ENCODE measurements around the gene WDR88. TPM values are rescaled to one million over a fixed set of nuclear protein-coding genes. Genes with fewer than 3 reads are reported as not detected.
A peak's percentile ranks its signal among the peaks of the same experiment; 100 is the strongest.
"Not testable (repeated sequence)": the region's sequence is repeated elsewhere in the genome, so short reads cannot be mapped to it uniquely, and the experiment has no call there.

Gene WDR88
- total RNA-seq, 1 experiment from 2014 or later, result not detected

DNA sequence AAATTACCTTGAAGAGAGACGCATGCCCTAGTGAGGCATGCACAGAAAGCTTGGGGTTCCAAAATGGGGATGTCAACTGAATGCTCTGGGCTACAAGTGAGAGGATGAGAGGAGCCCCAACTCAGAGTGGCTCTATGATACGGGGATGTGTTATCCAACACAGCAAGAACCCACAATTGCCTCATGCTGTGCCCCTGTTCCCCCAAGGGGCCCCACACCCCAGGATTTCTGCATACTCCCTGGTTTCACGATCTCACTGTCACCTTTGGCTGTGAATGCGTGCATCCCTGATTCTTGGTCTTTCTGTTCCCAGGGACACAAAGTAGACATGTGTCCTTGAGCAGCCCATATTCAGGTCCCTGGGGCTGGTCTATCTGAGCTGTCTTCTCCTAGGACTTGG, 29.3 kb downstream of the WDR88 start:
- in situ Hi-C loops (cut with HindIII; ENCODE audit: low sequenced_read_pairs), result loop anchor here (10.0 kb wide), 1 partner anchor 254 kb away; no protein-coding TSS in a partner anchor
- no peak for DNase-seq (ENCODE audit: low spot score)

DNA sequence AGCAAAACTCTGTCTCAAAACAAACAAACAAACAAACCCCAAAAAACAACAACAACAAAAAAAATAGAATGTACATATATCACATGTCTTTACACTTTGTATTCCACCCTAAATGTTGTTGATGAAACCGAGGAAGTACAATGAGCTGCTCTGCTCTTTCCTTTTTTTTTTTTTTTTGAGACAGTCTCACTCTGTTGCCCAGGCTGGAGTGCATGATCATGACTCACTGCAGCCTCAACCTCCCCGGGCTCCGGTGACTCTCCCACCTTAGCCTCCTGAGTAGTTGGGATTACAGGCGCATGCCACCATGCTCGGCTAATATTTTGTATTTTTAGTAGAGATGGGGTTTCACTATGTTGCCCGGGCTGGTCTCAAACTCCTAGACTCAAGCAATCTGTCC, 31.6 kb downstream of the WDR88 start:
- in situ Hi-C loops (cut with HindIII; ENCODE audit: low sequenced_read_pairs), result loop anchor here (10.0 kb wide), 1 partner anchor 251 kb away; no protein-coding TSS in a partner anchor

DNA sequence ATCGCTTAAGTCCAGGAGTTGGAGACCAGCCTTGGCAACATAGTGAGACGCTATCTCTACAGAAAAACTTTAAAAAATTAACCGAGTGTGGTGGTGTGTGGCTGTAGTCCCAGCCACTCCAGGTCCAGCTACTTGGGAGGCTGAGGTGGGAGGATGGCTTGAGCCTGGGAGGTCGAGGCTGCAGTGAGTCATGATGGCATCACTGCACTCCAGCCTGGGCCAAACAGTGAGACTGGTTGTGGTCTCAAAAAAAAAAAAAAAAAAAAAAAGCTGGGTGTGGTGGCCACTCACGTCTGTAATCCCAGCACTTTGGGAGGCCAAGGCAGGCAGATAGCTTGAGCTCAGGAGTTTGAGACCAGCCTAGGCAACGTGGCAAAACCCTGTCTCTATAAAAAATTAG, 34.1 kb downstream of the WDR88 start:
- DNase-seq (ENCODE audit: low spot score), result not testable (repeated sequence)
- in situ Hi-C loops (cut with HindIII; ENCODE audit: low sequenced_read_pairs), result loop anchor here (10.0 kb wide), 1 partner anchor 249 kb away; no protein-coding TSS in a partner anchor

More for the DNA sequence above, 31.6 kb downstream of the WDR88 start:
- DNase-seq (ENCODE audit: low spot score), result no peak

DNA sequence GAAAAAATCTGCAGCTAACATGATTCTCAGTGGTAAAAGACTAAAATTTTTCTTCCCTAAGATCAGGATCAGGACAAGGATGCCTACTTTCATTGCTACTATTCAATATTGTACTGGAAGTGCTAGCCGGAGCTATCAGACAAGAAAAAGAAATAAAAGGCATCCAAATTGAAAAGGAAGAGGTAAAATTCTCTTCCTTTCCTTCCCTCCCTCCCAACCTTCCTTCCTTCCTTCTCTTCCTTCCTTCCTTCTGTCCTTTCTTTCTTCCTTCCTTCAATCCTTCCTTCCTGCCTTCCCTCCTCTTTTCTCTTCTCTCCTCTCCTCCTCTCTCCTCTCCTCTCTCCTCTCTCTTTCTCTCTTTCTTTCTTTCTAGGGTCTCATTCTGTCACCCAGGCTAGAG, 35.5 kb downstream of the WDR88 start:
- in situ Hi-C loops (cut with HindIII; ENCODE audit: low sequenced_read_pairs), result loop anchor here (10.0 kb wide), 1 partner anchor 247 kb away; no protein-coding TSS in a partner anchor

DNA sequence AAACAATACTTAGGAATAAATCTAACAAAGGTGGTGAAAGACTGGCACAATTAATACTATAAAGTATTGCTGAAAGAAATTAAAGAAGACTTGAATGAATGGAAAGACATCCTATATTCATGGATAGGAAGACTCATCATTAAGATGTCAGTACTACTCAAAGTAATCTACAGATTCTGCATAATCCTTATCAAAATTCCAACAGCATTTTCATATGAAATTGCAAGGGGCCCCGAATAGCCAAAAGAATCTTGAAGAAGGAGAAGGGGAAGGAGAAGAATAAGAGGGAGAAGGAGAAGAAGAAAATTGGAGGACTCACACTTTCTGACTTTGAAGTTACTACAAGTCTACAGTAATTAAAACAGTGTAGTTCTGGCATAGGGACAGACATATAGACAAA, 36.6 kb downstream of the WDR88 start:
- in situ Hi-C loops (cut with HindIII; ENCODE audit: low sequenced_read_pairs), result loop anchor here (10.0 kb wide), 1 partner anchor 246 kb away; no protein-coding TSS in a partner anchor
- DNase-seq (ENCODE audit: low spot score), result no peak

More for the DNA sequence above, 35.5 kb downstream of the WDR88 start:
- no peak for DNase-seq (ENCODE audit: low spot score)

DNA sequence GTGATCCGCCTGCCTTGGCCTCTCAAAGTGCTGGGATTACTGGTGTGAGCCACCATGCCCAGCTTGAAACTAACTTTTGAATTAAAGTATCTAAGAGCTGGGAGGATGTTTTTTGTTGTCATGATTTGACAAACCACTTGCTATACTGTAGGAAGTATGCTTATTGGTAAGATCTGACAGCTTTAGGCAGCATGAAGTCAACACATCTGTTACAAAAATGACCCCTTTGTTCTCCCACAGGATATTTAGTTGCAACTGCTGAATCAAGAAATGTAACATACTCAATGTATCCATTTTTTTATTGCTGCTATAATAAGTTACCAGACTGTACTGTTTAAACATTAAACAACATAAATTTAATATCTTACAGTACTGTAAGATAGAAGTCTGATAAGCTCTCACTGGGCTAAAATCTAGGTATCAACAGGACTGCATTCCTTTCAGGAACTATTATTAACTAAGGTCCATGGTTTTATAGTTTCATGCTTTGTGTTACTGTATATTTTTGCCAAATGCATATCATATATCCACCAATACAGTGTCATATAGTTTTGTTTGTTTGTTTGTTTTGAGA, 39.4 kb downstream of the WDR88 start:
- in situ Hi-C loops (cut with HindIII; ENCODE audit: low sequenced_read_pairs), result no loop called here
- no peak for DNase-seq (ENCODE audit: low spot score)

DNA sequence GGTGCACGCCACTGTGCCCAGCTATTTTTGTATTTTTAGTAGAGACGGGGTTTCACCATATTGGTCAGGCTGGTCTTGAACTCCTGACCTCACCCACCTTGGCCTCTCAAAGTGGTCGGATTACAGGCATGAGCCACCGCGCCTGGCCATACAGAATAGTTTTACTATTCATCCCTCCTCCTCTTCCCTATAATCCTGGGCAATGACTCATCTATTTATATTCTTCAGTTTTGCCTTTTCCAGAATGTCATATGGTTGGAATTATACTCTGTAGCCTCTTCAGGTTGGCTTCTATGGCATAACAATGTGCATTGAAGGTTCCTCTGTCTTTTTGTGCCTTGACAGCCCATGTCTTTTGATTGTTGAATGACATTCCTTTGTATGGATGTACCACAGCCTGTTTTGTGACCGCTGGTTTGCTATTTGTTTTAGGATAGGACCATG, 40.0 kb downstream of the WDR88 start:
- in situ Hi-C loops (cut with HindIII; ENCODE audit: low sequenced_read_pairs), result no loop called here
- DNase-seq (ENCODE audit: low spot score), result no peak

DNA sequence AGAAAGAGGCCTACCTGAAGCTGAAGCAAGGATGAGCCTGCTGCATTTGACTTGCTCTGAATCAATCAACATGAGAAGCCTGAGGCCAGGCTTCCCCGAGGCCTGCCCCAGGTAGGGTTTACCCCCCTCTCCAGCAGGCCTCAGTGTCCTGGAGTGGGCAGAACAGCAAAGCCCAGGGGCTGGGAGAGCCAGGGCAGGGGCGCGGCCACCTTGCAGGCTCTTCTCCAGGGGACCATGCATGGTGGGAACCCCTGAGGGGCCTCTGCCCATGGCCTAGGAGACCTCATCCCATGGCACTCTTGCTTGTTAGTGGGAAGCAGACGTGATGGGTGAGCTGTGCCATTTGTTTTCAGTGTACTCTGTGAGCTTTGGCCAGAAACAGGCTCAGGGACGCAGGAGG, 42.3 kb downstream of the WDR88 start:
- DNase-seq (ENCODE audit: low spot score), result no peak
- in situ Hi-C loops (cut with HindIII; ENCODE audit: low sequenced_read_pairs), result no loop called here

DNA sequence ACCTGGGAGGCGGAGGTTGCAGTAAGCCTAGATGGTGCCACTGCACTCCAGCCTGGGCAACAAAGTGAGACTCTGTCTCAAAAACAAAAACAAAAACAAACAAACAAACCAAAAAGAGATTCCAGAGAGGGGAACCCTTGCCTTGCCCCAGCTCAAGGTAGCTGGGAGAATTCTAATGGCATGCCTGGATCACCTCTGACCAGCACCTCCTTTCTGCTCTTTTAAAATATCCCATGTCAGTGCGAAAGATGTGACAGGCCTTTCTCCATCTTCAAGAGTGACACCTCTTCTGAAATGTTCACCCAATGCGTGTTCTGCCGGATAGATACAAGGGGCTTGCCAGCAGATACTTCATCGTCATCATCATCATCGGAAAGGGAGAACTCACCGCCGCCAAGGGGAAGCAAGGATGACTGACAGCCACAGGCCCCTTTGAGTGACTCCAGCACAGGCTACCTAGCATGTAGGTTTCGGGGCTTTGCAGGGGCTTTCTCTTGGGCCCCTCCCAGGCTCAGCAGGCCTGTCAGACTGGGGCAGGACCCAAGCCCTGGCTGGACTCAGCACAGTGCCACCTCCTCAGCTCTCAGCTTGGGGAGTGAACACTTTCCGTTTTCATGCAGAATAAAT, 43.4 kb downstream of the WDR88 start:
- DNase-seq (ENCODE audit: low spot score), result no peak
- in situ Hi-C loops (cut with HindIII; ENCODE audit: low sequenced_read_pairs), result no loop called here

DNA sequence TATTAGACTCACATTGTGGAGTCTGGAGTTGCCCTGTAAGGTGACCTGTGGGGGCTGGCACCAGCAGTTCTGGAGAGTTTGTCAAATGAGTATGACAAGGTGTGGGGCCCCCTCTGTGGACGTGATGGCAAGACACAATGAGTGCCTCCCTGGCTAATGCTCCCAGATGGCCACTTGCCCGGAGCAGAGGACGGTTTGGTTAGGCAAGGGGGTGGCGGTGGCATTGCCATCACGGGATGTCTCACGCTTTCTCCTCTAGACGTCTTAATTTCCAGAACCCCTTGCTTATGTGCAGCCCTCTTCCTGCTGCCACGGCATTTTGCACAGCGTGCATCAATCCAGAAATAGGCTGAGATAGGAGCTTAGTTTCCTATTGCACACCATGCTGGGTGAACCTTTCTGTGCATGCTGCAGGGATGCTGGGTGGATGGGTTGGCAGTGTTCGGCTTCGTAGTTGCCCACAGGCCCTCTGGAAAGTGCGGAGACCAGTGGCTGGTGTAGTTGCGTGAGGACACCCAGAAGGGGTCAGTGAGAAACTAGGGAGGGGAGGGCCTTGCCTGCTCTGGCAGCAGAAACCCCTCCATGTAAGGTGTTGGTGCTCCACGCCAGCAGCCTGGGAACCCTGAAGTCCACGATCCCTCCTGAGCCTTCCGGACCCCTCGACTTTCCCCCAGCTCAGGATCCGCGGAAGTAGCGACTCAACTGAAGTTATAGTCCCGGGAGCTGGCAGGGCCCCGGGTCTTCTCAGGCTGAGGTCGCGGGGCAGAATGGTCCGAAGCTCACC, 44.2 kb downstream of the WDR88 start:
- in situ Hi-C loops (cut with HindIII; ENCODE audit: low sequenced_read_pairs), result no loop called here
- DNase-seq (ENCODE audit: low spot score), result no peak

DNA sequence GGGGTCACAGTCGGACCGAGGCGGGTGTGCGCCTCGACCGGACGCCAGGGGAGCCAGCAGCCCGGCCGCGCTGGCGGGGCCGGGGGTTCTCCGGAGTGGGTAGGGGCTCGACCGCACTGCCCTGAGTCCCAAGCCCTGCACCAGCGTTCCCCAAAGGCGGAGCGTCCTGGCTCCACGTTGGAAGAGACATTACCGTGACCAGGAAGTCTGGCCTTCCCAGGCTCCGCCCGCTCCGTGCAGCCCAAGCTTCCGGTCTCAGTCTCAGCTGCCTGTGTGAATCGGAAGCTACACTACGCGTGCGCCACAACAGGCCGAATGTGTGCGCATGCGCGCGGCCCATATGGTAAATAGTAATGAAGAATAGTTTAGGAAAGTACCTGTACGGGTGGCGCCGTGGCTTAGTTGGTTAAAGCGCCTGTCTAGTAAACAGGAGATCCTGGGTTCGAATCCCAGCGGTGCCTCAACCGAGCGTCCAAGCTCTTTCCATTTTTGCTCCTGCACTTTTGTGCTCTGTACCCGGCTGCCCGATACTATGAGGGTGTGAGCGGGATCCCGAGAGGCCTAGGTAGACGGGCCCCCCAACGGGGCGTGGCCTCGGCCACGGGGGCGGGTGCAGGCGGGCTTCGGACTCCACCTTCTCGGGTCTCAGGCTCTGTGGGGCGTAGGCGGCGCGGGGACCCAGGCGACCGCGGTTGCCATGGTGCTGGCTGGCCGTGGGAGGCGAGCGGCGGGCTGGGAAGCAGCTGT, 44.9 kb downstream of the WDR88 start:
- in situ Hi-C loops (cut with HindIII; ENCODE audit: low sequenced_read_pairs), result no loop called here
- peak; percentile 97 for DNase-seq (ENCODE audit: low spot score)

DNA sequence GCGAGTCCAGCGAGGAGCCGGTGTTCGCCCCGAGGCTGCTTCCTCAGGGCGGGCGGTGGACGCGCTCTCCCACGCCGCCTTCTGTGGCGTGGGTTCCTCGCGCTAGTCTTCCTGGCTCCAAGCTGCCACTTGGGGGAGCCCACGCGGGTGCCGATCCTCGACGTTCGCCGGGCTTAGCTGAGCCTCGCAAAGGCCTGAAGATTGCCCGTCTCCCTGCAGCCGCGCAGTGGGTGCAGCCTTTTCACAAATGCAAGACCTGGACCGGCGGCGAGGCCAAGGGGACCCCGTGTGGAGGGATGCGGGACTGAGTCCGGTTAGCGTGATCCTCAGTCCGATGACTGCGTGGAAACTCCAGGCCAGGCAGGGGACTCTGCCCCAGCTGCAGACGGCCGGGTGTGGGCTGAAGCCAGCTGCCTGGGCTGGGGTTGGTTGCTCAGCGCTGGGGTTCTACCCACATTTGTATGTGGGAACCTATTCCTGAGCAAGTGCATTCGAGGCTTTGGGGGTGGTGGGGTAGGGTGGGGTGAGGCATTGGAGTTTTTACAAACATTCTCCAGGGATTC, 45.6 kb downstream of the WDR88 start:
- DNase-seq (ENCODE audit: low spot score), result no peak
- in situ Hi-C loops (cut with HindIII; ENCODE audit: low sequenced_read_pairs), result no loop called here

DNA sequence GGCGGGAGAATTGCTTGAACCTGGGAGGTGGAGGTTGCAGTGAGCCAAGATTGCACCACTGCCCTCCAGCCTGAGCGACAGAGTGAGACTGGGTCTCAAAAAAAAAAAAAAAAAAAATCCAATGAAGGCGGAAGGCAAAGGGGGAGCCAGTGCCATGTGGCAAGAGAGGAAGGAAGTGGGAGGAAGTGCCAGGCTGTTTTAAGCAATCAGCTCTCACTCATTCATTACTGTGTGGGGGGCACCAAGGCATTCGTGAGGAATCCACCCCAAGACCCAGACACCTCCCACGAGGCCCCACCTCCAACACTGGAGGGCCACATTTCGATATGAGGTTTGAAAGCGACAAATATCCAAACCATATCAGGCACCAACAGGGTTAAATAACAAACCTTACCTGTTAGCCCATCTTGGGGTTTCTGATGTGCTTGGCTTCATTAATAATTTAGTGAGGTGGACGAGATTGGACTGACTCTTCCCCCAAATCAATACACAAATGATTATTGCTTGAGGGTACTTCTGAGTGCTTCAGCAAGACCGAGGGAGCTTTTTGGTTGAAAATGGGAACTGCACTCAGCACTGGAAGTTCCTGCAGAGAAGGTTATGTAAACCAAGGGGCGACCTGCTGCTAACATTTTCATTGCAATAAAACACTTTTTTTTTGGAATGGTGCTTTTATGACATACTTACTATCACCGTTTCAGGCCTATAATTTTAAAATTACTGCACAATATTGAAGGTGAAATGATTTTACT, 54.7 kb downstream of the WDR88 start:
- in situ Hi-C loops (cut with HindIII; ENCODE audit: low sequenced_read_pairs), result no loop called here
- DNase-seq (ENCODE audit: low spot score), result no peak

DNA sequence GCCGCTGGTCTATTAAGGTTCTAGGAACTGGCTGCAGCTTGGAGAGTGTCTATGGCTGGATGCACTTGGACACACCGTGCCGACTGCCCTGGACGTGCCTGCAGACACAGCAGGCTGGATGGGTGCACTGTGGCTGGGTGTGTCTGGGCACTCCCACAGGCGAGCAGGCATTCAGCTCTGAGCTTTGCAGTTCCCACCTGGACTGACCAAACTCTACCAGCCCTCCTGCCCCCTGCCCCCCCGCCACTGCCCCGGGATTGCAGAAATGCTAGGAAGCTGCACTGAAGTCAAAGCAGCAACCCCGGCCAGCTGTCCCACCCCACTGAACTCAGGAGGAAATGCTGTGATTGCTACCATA, 55.2 kb downstream of the WDR88 start:
- in situ Hi-C loops (cut with HindIII; ENCODE audit: low sequenced_read_pairs), result no loop called here
- no peak for DNase-seq (ENCODE audit: low spot score)

DNA sequence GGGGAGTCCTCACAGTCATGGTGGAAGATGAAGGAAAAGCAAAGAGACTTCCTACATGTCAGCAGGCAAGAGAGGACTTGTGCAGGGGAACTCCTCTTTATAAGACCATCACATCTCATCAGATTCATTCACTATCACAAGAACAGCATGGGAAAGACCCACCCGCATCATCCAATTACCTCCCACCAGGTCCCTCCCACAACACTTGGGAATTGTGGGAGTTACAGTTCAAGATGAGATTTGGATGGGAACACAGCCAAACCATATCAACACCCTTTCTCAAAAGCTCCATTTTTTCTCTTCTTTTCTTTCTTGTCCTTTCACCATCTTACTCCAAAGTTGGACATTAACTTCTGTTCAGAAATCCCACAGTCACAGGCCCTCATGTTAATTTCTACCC, 57.5 kb downstream of the WDR88 start:
- DNase-seq (ENCODE audit: low spot score), result no peak
- in situ Hi-C loops (cut with HindIII; ENCODE audit: low sequenced_read_pairs), result no loop called here

DNA sequence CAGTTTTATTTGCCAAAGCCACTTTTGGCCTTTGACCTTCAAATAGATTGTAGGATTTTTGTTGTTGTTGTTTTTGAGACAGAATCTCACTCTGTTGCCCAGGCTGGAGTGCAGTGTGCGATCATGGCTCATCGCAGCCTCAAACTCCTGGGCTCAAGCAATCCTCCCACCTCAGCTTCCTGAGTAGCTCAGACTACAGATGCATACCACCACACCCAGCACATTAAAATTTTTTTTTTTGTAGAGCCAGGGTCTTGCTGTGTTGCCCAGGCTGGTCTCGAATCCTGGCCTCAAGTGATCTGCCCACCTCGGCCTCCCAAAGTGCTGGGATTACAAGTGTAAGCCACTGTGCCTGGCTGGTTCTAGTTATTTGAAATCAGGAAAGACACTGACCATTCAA, 59.2 kb downstream of the WDR88 start:
- in situ Hi-C loops (cut with HindIII; ENCODE audit: low sequenced_read_pairs); DNase-seq (ENCODE audit: low spot score): not testable (repeated sequence)

DNA sequence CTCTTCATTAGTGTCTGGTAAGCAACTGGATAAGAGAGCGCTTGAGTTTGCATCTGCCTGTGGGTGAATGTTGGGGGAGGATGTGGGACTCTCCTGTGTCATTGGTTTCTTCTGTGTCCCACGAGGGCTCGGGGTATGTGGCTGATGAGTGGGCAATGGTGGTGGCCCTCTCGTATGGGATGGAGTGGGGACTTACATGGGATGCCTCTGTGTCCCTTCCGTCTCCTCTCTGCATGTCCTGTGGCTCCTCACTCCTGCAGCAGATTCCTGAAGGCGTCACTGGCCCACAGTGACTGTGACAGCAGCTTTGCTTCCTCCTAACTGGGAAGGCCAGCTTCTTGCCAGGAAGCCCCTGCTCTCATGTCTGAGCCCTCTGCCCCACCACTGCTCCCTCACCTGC, 59.6 kb downstream of the WDR88 start:
- DNase-seq (ENCODE audit: low spot score), result no peak
- in situ Hi-C loops (cut with HindIII; ENCODE audit: low sequenced_read_pairs), result no loop called here

DNA sequence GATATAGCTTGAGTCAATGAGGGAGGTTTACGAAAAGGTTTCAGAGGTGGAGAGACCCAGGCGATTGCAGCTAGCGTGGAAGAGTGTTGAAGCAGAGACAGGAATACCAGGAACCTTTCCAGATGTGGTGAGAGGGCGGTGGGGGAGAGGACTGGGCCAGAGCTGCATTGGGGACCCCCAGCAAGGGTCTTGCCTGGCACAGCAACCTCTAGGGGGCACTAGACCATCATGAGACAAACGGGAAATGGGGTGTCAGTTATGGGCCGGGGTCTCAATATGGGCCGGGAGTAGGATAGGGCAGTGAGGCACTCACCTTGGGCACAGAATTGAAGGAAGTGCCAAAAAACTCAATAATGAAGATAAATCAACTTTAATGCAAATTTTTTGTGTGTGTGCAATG, 60.1 kb downstream of the WDR88 start:
- in situ Hi-C loops (cut with HindIII; ENCODE audit: low sequenced_read_pairs), result no loop called here
- DNase-seq (ENCODE audit: low spot score), result no peak

Measured in G401 (cell line).